Thyroid gland (tissue), 4 donors: ENCODE measurements around the gene NPAS4. TPM values are rescaled to one million over a fixed set of nuclear protein-coding genes. Genes with fewer than 3 reads are reported as not detected.

ENCODE experiments used
- DNase-seq, 2 donors: peaks; one replicate each; pipeline ENCODE4 v3.0.0-alpha.2; 2019
- H3K27ac ChIP-seq, 3 donors: fragments of 200-600 bp; sonication (generic); 1 replicate in 2 of 3; 2 replicates in 1 of 3; pipeline ENCODE4 v1.5.1; 2016 to 2019; ENCODE audit warnings: mild to moderate bottlenecking in 1 of 3, moderate library complexity in 1 of 3
- H3K27me3 ChIP-seq: fragments of 200-600 bp; sonication (generic); one replicate; pipeline ENCODE4 v1.5.1; 2019
- H3K36me3 ChIP-seq, 2 donors: fragments of 200-600 bp; sonication (generic); one replicate each; pipeline ENCODE4 v1.5.1; 2016 to 2019
- H3K4me1 ChIP-seq, 2 donors: fragments of 200-600 bp; sonication (generic); one replicate each; pipeline ENCODE4 v1.5.1; 2017 to 2019
- H3K4me3 ChIP-seq, 3 donors: fragments of 200-600 bp; sonication (generic); replicated peaks in 1 of 3; 1 replicate in 2 of 3; 2 replicates in 1 of 3; pipeline ENCODE4 v1.5.1; 2016; ENCODE audit warnings: mild to moderate bottlenecking in 1 of 3
- H3K9me3 ChIP-seq: fragments of 200-600 bp; sonication (generic); one replicate; pipeline ENCODE4 v1.5.1; 2017
- POLR2A ChIP-seq, 2 donors: fragments of 450-650 bp; IDR thresholded peaks; one replicate each; pipeline ENCODE4 v1.6.1; 2017; ENCODE audit warnings: antibody characterized with exemption in 2 of 2, mild to moderate bottlenecking in 2 of 2, moderate library complexity in 1 of 2
- WGBS, 2 donors: methylation state at CpG; one replicate each; pipeline ENCODE4 v1.1.5; 2017; 5-methylcytosine and 5-hydroxymethylcytosine counted together
- intact Hi-C: fragments of 100-400 bp; cut with DNase I; formaldehyde crosslinking; loops from one replicate; pipeline ENCODE4 v1.15.1; 2023
- total RNA-seq, 4 donors: library from RNA; depleted of rRNA; stranded (reverse); fragments of >200 nt; gene quantifications; one replicate each; pipeline ENCODE4 v1.2.3, GENCODE V29; 2016
- TF ChIP-seq, protein P1 (sequence below), 6 experiments: fragments of 200-600 bp in 3 of 6; fragments of 450-650 bp in 3 of 6; sonication (generic) in 3 of 6; IDR thresholded peaks; one replicate each; pipeline ENCODE4 v1.5.1; 2016 to 2019; ENCODE audit warnings: antibody characterized with exemption in 6 of 6, mild to moderate bottlenecking in 2 of 6, inconsistent platforms in 1 of 6, moderate library complexity in 1 of 6

Gene NPAS4
- total RNA-seq, 4 donors from 2014 or later = not detected

GRCh38 chr11:66418168-66418985, 2.5 kb upstream of the NPAS4 start:
- no peaks in the 10 kb centered on the region for H3K36me3 ChIP-seq
- no peaks in the 10 kb centered on the region for H3K9me3 ChIP-seq
- peaks cover 0 to 29% of the 10 kb centered on the region in 2 donors for H3K4me1 ChIP-seq
- intact Hi-C loops = no loop called here
- H3K27ac ChIP-seq = peak overlapping the region in 2 of 3 donors; percentile 29 to 41
- H3K4me3 ChIP-seq = no peak overlapping the region
- H3K27me3 ChIP-seq = no peaks in the 10 kb centered on the region
- no peak for TF ChIP-seq POLR2A (IDR thresholded peaks at IDR 0.05)
- TF ChIP-seq, protein P1, sequence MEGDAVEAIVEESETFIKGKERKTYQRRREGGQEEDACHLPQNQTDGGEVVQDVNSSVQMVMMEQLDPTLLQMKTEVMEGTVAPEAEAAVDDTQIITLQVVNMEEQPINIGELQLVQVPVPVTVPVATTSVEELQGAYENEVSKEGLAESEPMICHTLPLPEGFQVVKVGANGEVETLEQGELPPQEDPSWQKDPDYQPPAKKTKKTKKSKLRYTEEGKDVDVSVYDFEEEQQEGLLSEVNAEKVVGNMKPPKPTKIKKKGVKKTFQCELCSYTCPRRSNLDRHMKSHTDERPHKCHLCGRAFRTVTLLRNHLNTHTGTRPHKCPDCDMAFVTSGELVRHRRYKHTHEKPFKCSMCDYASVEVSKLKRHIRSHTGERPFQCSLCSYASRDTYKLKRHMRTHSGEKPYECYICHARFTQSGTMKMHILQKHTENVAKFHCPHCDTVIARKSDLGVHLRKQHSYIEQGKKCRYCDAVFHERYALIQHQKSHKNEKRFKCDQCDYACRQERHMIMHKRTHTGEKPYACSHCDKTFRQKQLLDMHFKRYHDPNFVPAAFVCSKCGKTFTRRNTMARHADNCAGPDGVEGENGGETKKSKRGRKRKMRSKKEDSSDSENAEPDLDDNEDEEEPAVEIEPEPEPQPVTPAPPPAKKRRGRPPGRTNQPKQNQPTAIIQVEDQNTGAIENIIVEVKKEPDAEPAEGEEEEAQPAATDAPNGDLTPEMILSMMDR (IDR thresholded peaks at IDR 0.05) = peak in 4 of 6 experiments; percentile 20 to 52 (median 29)
- WGBS, 2 donors = 10 to 17% methylated on average over 16 of the region's 16 CpGs
- peak; percentile 89 for DNase-seq

- no peaks in the 10 kb centered on the region for H3K36me3 ChIP-seq
- no peak for DNase-seq
- no peaks in the 10 kb centered on the region for H3K9me3 ChIP-seq
- no peak overlapping the region for H3K27ac ChIP-seq
- intact Hi-C loops = no loop called here
- TF ChIP-seq POLR2A (IDR thresholded peaks at IDR 0.05) = no peak
- TF ChIP-seq, protein P1 (IDR thresholded peaks at IDR 0.05) = no peak
- H3K27me3 ChIP-seq = no peaks in the 10 kb centered on the region
- WGBS, 2 donors = 33 to 47% methylated on average over 3 of the region's 3 CpGs
- no peak overlapping the region for H3K4me3 ChIP-seq
- H3K4me1 ChIP-seq = peaks cover 0 to 29% of the 10 kb centered on the region in 2 donors
Observed at GRCh38 chr11:66418986-66419308, 1.9 kb upstream of the NPAS4 start.

DNA sequence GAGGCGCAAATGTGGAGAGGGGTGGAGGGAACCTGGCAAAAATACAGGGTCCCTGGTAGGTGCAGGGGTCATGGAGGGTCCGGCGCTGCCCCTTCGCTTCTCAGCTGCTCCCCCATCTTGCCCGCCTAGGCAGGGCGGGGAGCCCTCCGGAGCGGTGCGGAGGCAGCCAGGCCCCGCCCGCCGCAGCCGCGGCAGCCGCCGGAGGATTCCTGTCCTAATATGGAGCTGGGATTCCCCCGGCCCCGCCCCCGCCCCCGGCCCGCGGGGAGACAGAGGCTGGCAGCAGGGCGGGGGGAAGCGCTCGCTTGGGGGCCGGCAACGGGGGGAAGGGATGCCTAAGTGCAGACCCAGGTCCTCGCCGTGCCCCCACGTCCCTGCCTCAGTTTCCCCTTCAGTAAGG, 1.0 kb upstream of the NPAS4 start:
- Histone ChIP-seq H3K36me3 (no peaks in the 10 kb centered on the region), H3K9me3 (no peaks in the 10 kb centered on the region), H3K4me3 (no peak overlapping the region), H3K4me1 (peaks cover 0 to 29% of the 10 kb centered on the region in 2 donors), H3K27me3 (no peaks in the 10 kb centered on the region), H3K27ac (no peak overlapping the region)
- DNase-seq = no peak
- intact Hi-C loops = loop anchor here (5.0 kb wide), 1 partner anchor 133 kb away; the partner anchor contains the start of gene YIF1A
- WGBS, 2 donors = 3 to 9% methylated on average over 6 to 16 of the region's 30 CpGs
- TF ChIP-seq, protein P1 (IDR thresholded peaks at IDR 0.05) = no peak

DNA sequence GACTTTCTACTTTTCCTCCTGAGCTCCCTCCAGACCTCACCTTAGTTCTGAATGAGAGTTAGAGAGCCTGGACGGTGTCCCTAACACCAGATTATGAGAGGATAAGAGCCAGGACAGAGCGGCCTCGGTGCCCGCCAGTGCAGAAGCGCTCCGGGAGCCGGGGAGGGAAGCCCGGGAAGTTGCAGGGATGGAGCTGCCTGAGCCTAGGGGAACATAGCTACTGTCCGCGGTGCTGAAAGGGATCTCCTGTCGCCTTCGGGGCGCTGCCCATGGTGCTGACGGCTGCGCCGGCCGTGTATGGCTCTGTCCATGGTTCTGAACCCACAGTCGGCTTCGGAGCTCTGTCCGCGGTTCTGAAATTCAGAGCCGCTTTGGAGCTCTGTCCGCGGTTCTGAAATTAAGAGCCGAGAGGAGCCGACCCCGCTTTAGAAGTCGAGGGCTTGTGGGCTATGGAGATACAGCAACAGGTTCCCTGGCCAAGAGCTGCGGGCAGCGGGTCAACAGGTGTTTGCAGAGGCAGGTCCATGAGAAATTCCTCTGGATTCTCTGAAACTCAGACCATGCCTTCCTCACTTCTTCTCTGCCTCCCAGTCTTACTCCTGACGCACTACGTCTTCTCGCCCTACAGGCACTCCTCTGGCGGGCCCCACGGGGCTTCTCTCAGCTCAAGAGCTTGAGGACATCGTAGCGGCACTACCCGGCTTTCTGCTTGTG, 814 bp downstream of the NPAS4 start:
- no peaks in the 10 kb centered on the region for H3K36me3 ChIP-seq
- peaks cover 0 to 29% of the 10 kb centered on the region in 2 donors for H3K4me1 ChIP-seq
- peak; percentile 93 to 94 for DNase-seq
- H3K4me3 ChIP-seq = no peak overlapping the region
- TF ChIP-seq, protein P1 (IDR thresholded peaks at IDR 0.05) = peak in 1 of 6 experiments; percentile 13
- TF ChIP-seq POLR2A (IDR thresholded peaks at IDR 0.05) = no peak
- no peaks in the 10 kb centered on the region for H3K9me3 ChIP-seq
- 15 to 18% methylated on average over 22 to 33 of the region's 38 CpGs for WGBS, 2 donors
- intact Hi-C loops = loop anchor here (5.0 kb wide), 1 partner anchor 134 kb away; the partner anchor contains the start of gene YIF1A
- H3K27me3 ChIP-seq = no peaks in the 10 kb centered on the region
- H3K27ac ChIP-seq = no peak overlapping the region

GRCh38 chr11:66426314-66426713, 5.5 kb downstream of the NPAS4 start:
- Histone ChIP-seq H3K9me3 (no peaks in the 10 kb centered on the region), H3K4me1 (peaks cover 0 to 1% of the 10 kb centered on the region in 2 donors), H3K4me3 (no peak overlapping the region), H3K36me3 (no peaks in the 10 kb centered on the region), H3K27me3 (no peaks in the 10 kb centered on the region), H3K27ac (no peak overlapping the region)
- WGBS, 2 donors = 46 to 61% methylated on average over 14 to 18 of the region's 23 CpGs
- TF ChIP-seq POLR2A (IDR thresholded peaks at IDR 0.05) = no peak
- TF ChIP-seq, protein P1 (IDR thresholded peaks at IDR 0.05) = no peak
- intact Hi-C loops = no loop called here
- DNase-seq = no peak
